Right lobe of liver (tissue), 6 donors: Measurements from ENCODE around the gene CETN3. TPM values are rescaled to one million over a fixed set of nuclear protein-coding genes. Genes with fewer than 3 reads are reported as not detected.

ENCODE experiments used
- ATAC-seq, 4 donors: fragments of 200-7000 bp; cut with Tn5 transposase; one replicate each; pipeline ENCODE4 v1.9.1; 2020; ENCODE audit warnings: mild to moderate bottlenecking in 4 of 4, moderate library complexity in 4 of 4
- DNase-seq, 3 donors: peaks; one replicate each; pipeline ENCODE4 v3.0.0-alpha.2; 2020
- H3K27ac ChIP-seq, 3 donors: fragments of 200-600 bp; one replicate each; pipeline ENCODE4 v1.8.0; 2022
- H3K27me3 ChIP-seq, 2 donors: fragments of 200-600 bp; one replicate each; pipeline ENCODE4 v1.8.0; 2022
- H3K36me3 ChIP-seq, 4 donors: fragments of 200-600 bp; sonication (generic) in 1 of 4; one replicate each; pipeline versions ENCODE4 v1.5.1 to v1.8.0; 2017 to 2022; ENCODE audit warnings: control low read depth in 1 of 4
- H3K4me1 ChIP-seq, 4 donors: fragments of 200-600 bp; sonication (generic) in 1 of 4; one replicate each; pipeline versions ENCODE4 v1.5.1 to v1.8.0; 2017 to 2022; ENCODE audit warnings: control low read depth in 1 of 4
- H3K4me3 ChIP-seq, 3 donors: fragments of 200-600 bp; one replicate each; pipeline ENCODE4 v1.8.0; 2022
- H3K9me3 ChIP-seq, 4 donors: fragments of 200-600 bp; sonication (generic) in 1 of 4; one replicate each; pipeline versions ENCODE4 v1.5.1 to v1.8.0; 2017 to 2022; ENCODE audit warnings: control low read depth in 1 of 4
- POLR2A ChIP-seq: fragments of 450-650 bp; IDR thresholded peaks from one replicate; pipeline ENCODE4 v1.6.1; 2017; ENCODE audit warnings: antibody characterized with exemption, mild to moderate bottlenecking
- WGBS: methylation state at CpG from one replicate; pipeline ENCODE4 v1.1.6; 2018; ENCODE audit warnings: low coverage, low lambda C conversion rate; ENCODE audit not compliant: insufficient coverage; ENCODE audit errors: missing lambda C conversion rate; 5-methylcytosine and 5-hydroxymethylcytosine counted together
- intact Hi-C, 2 donors: fragments of 100-400 bp; cut with DNase I; formaldehyde crosslinking; loops; one replicate each; pipeline versions ENCODE4 v1.11.2 to v1.14.1; 2022
- total RNA-seq, 6 experiments: library from RNA; depleted of rRNA in 2 of 6; stranded (reverse); fragments of >200 nt in 2 of 6; fragmentation: NEBNext Ultra II Directional in 3 of 6; extraction: Animal tissue kit (Norgen Biotek cat#: 25700) in 3 of 6; gene quantifications; one replicate each; pipeline versions ENCODE4 v1.1.0 to v1.2.4, GENCODE V29; 2016 to 2023
- TF ChIP-seq, protein P1 (sequence below), 4 donors: fragments of 200-600 bp in 3 of 4; fragments of 450-650 bp in 1 of 4; IDR thresholded peaks; one replicate each; pipeline versions ENCODE4 v1.5.1 to v1.8.0; 2016 to 2022; ENCODE audit warnings: antibody characterized with exemption in 4 of 4, mild to moderate bottlenecking in 2 of 4
- donor health status: DM: no; HTN: yes; CAD: no.
- donor health status: DM: no; HTN: no; CAD: no.
- donor health status: DM: no; HTN: no; CAD: no.
- donor health status: DM: no; HTN: yes; CAD: no.
- donor health status: DM: no; HTN: yes; CAD: no.

CETN3 gene
- total RNA-seq, 6 experiments from 2014 or later = 4.2 to 8.0 (median 6.9) TPM

- H3K36me3 ChIP-seq = no peaks in the 10 kb centered on the region
- no peak overlapping the region for H3K27ac ChIP-seq
- no peak for TF ChIP-seq POLR2A
- TF ChIP-seq, protein P1, sequence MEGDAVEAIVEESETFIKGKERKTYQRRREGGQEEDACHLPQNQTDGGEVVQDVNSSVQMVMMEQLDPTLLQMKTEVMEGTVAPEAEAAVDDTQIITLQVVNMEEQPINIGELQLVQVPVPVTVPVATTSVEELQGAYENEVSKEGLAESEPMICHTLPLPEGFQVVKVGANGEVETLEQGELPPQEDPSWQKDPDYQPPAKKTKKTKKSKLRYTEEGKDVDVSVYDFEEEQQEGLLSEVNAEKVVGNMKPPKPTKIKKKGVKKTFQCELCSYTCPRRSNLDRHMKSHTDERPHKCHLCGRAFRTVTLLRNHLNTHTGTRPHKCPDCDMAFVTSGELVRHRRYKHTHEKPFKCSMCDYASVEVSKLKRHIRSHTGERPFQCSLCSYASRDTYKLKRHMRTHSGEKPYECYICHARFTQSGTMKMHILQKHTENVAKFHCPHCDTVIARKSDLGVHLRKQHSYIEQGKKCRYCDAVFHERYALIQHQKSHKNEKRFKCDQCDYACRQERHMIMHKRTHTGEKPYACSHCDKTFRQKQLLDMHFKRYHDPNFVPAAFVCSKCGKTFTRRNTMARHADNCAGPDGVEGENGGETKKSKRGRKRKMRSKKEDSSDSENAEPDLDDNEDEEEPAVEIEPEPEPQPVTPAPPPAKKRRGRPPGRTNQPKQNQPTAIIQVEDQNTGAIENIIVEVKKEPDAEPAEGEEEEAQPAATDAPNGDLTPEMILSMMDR (IDR thresholded peaks at IDR 0.05) = no peak
- no peak overlapping the region for H3K4me3 ChIP-seq
- ATAC-seq = no peak
- DNase-seq = no peak
- no peaks in the 10 kb centered on the region for H3K27me3 ChIP-seq
- WGBS = 6% methylated on average over 1 of the region's 1 CpG
- no peaks in the 10 kb centered on the region for H3K9me3 ChIP-seq
- no peaks in the 10 kb centered on the region for H3K4me1 ChIP-seq
- intact Hi-C loops = no loop called here
These were observed 41.7 kb downstream of the CETN3 start for GRCh38 chr5:90367879-90368278.

GRCh38 chr5:90366948-90367347, 42.6 kb downstream of the CETN3 start:
- intact Hi-C loops = no loop called here
- no peak for TF ChIP-seq POLR2A
- TF ChIP-seq, protein P1 (IDR thresholded peaks at IDR 0.05) = no peak

GRCh38 chr5:90365328-90365727, 44.2 kb downstream of the CETN3 start:
- ATAC-seq = no peak
- Histone ChIP-seq H3K9me3 (no peaks in the 10 kb centered on the region), H3K4me3 (no peak overlapping the region), H3K4me1 (no peaks in the 10 kb centered on the region), H3K36me3 (no peaks in the 10 kb centered on the region), H3K27me3 (no peaks in the 10 kb centered on the region), H3K27ac (no peak overlapping the region)
- no peak for DNase-seq
- no peak for TF ChIP-seq POLR2A
- TF ChIP-seq, protein P1 (IDR thresholded peaks at IDR 0.05) = no peak
- intact Hi-C loops = no loop called here

More at GRCh38 chr5:90366948-90367347, 42.6 kb downstream of the CETN3 start:
- ATAC-seq (no peak), DNase-seq (no peak)
- Histone ChIP-seq H3K4me1 (no peaks in the 10 kb centered on the region), H3K9me3 (no peaks in the 10 kb centered on the region), H3K36me3 (no peaks in the 10 kb centered on the region), H3K27me3 (no peaks in the 10 kb centered on the region), H3K4me3 (no peak overlapping the region), H3K27ac (no peak overlapping the region)
- 35% methylated on average over 3 of the region's 3 CpGs for WGBS

DNA sequence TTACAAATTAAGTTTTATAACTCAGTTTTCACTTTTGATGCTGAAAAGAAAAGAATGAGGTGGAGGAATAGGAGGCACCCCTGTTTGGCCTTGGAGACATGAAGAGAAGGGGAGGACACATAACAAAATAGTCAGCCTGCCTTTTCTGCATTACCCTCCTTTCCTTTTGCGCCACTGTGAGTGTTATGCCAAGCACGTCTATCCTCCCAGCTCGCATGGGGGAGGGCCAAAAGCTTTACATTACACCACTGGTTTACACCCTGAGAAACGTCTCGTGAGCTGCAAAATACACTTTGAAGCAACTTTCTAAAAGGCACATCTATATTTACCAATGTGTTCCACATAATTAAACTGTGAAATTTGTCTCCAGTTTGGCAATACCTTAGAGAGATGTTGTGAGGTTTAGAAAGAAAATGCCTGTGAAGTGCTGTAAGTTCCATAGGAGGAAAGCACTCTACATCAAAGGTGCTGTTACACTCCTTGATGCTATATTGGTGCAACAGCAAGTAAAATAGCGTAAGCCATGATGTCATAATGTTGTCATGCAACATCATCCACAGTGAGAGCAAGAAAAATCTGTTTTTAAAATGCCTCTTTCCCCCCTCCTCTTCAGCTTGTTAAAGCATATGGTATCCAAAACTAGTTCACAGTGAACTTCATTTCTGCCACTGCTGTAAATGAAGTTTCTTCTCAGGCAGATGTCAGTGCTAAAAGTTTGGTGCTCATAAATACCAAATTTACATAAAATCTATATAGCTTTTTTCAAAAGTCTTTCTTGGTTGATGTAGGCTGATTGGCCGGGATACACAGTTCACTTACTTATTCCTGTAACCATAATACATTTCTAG, 50.3 kb downstream of the CETN3 start:
- H3K4me1 ChIP-seq = no peaks in the 10 kb centered on the region
- TF ChIP-seq, protein P1 (IDR thresholded peaks at IDR 0.05) = no peak
- no peak for TF ChIP-seq POLR2A
- DNase-seq (no peak), ATAC-seq (no peak)
- intact Hi-C loops = no loop called here
- H3K4me3 ChIP-seq = no peak overlapping the region
- WGBS = 62% methylated on average over 7 of the region's 7 CpGs
- no peaks in the 10 kb centered on the region for H3K36me3 ChIP-seq
- no peak overlapping the region for H3K27ac ChIP-seq
- no peaks in the 10 kb centered on the region for H3K27me3 ChIP-seq
- H3K9me3 ChIP-seq = no peaks in the 10 kb centered on the region
